ENCODE data around the gene ZNF524.

ZNF524 gene

GRCh38 chr19:55597501-55597921 is 2.6 kb upstream of the ZNF524 start:
- no peak overlapping the region for H3K27ac ChIP-seq (ENCODE audit: low read length)
- no peak overlapping the region for H3K9ac ChIP-seq (ENCODE audit: low read length)
- H3K79me2 ChIP-seq (ENCODE audit: low read length), result 0 out of 2 replicates have a peak, but pooled peaks cover 7% of the 10 kb centered on the region
- no peaks in the 10 kb centered on the region for H3K9me2 ChIP-seq (replicated peaks; ENCODE audit: insufficient read depth, low read length)
- no peaks in the 10 kb centered on the region for H4K20me1 ChIP-seq (ENCODE audit: insufficient read depth, low read length)
- no peaks in the 10 kb centered on the region for H3K9me3 ChIP-seq (replicated peaks; ENCODE audit: insufficient read depth, low read length)
- H3K4me2 ChIP-seq (ENCODE audit: low read depth, low read length), result no peak overlapping the region
- no peak for TF ChIP-seq CTCF (IDR thresholded peaks at IDR 0.05; ENCODE audit: low read length)
- no peak for TF ChIP-seq EZH2 (optimal IDR thresholded peaks at IDR 0.05; ENCODE audit: low read depth, low read length)
- TF ChIP-seq EZH2phosphoT487 (IDR thresholded peaks at IDR 0.05; ENCODE audit: low read length), result no peak
- no peak overlapping the region for H3K4me3 ChIP-seq (ENCODE audit: low read length)
- peaks cover 7% of the 10 kb centered on the region; the same call in 1 of the 2 replicates for H3K4me1 ChIP-seq (ENCODE audit: low read length)
- H3K36me3 ChIP-seq (replicated peaks; ENCODE audit: insufficient read depth, low read length), result no peaks in the 10 kb centered on the region
- H3F3A ChIP-seq (ENCODE audit: insufficient read depth, low read length), result peaks cover 21% of the 10 kb centered on the region
- H3K27me3 ChIP-seq (replicated peaks; ENCODE audit: insufficient read depth, low read length), result no peaks in the 10 kb centered on the region
- DNase-seq, result no peak
- no peak overlapping the region for H2AFZ ChIP-seq (ENCODE audit: low read length)

- Histone ChIP-seq H3K9me3 (replicated peaks; ENCODE audit: insufficient read depth, low read length) (no peaks in the 10 kb centered on the region), H3K27ac (ENCODE audit: low read length) (no peak overlapping the region), H3K4me1 (ENCODE audit: low read length) (peaks cover 7% of the 10 kb centered on the region; the same call in 1 of the 2 replicates), H3K9me2 (replicated peaks; ENCODE audit: insufficient read depth, low read length) (no peaks in the 10 kb centered on the region), H3K36me3 (replicated peaks; ENCODE audit: insufficient read depth, low read length) (no peaks in the 10 kb centered on the region), H3K79me2 (ENCODE audit: low read length) (0 out of 2 replicates have a peak, but pooled peaks cover 7% of the 10 kb centered on the region), H4K20me1 (ENCODE audit: insufficient read depth, low read length) (no peaks in the 10 kb centered on the region), H3K9ac (ENCODE audit: low read length) (no peak overlapping the region), H3K27me3 (replicated peaks; ENCODE audit: insufficient read depth, low read length) (no peaks in the 10 kb centered on the region), H3K4me3 (ENCODE audit: low read length) (no peak overlapping the region), H3K4me2 (ENCODE audit: low read depth, low read length) (no peak overlapping the region), H3F3A (ENCODE audit: insufficient read depth, low read length) (peaks cover 21% of the 10 kb centered on the region), H2AFZ (ENCODE audit: low read length) (no peak overlapping the region)
- TF ChIP-seq EZH2 (optimal IDR thresholded peaks at IDR 0.05; ENCODE audit: low read depth, low read length) (no peak), EZH2phosphoT487 (IDR thresholded peaks at IDR 0.05; ENCODE audit: low read length) (no peak), CTCF (IDR thresholded peaks at IDR 0.05; ENCODE audit: low read length) (no peak)
- no peak for DNase-seq
These were observed 2.1 kb upstream of the ZNF524 start for GRCh38 chr19:55598034-55598433.

GRCh38 chr19:55598719-55599467 is 1.2 kb upstream of the ZNF524 start:
- TF ChIP-seq CTCF (IDR thresholded peaks at IDR 0.05; ENCODE audit: low read length), result no peak
- TF ChIP-seq EZH2 (optimal IDR thresholded peaks at IDR 0.05; ENCODE audit: low read depth, low read length), result no peak
- TF ChIP-seq EZH2phosphoT487 (IDR thresholded peaks at IDR 0.05; ENCODE audit: low read length), result no peak
- H3K36me3 ChIP-seq (replicated peaks; ENCODE audit: insufficient read depth, low read length), result no peaks in the 10 kb centered on the region
- H3K27ac ChIP-seq (ENCODE audit: low read length), result peak overlapping the region; percentile 80
- H3K9ac ChIP-seq (ENCODE audit: low read length), result peak overlapping the region; percentile 89
- peaks cover 21% of the 10 kb centered on the region for H3F3A ChIP-seq (ENCODE audit: insufficient read depth, low read length)
- peak overlapping the region; percentile 63 for H2AFZ ChIP-seq (ENCODE audit: low read length)
- H3K27me3 ChIP-seq (replicated peaks; ENCODE audit: insufficient read depth, low read length), result no peaks in the 10 kb centered on the region
- 0 out of 2 replicates have a peak, but pooled peaks cover 7% of the 10 kb centered on the region for H3K79me2 ChIP-seq (ENCODE audit: low read length)
- H4K20me1 ChIP-seq (ENCODE audit: insufficient read depth, low read length), result no peaks in the 10 kb centered on the region
- no peaks in the 10 kb centered on the region for H3K9me2 ChIP-seq (replicated peaks; ENCODE audit: insufficient read depth, low read length)
- H3K4me1 ChIP-seq (ENCODE audit: low read length), result peaks cover 7% of the 10 kb centered on the region; the same call in 1 of the 2 replicates
- DNase-seq, result peak; percentile 88
- peak overlapping the region; percentile 68 for H3K4me3 ChIP-seq (ENCODE audit: low read length)
- no peaks in the 10 kb centered on the region for H3K9me3 ChIP-seq (replicated peaks; ENCODE audit: insufficient read depth, low read length)
- peak overlapping the region; percentile 48; the same call in 1 of the 2 replicates for H3K4me2 ChIP-seq (ENCODE audit: low read depth, low read length)
